ENCODE results near the gene SLC35C1.

DNA sequence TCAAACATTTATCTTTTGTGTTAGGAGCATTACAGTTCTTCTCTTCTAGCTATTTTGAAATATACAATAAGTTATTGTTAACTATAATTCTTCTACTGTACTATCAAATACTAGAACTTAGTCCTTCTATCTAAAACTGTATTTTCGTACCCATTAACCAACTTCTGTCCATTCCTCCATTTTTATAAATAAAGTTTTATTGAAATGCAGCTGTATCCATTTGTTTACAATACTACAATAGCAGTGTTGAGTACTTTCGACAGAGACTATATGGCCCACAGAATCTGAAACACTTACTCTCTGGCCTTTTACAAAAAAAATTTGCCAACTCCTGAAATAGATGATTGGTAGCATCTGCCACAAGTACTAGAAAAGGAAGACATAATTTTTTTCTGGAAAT is 4.7 kb upstream of the SLC35C1 start:
- TF ChIP-seq, protein P1, sequence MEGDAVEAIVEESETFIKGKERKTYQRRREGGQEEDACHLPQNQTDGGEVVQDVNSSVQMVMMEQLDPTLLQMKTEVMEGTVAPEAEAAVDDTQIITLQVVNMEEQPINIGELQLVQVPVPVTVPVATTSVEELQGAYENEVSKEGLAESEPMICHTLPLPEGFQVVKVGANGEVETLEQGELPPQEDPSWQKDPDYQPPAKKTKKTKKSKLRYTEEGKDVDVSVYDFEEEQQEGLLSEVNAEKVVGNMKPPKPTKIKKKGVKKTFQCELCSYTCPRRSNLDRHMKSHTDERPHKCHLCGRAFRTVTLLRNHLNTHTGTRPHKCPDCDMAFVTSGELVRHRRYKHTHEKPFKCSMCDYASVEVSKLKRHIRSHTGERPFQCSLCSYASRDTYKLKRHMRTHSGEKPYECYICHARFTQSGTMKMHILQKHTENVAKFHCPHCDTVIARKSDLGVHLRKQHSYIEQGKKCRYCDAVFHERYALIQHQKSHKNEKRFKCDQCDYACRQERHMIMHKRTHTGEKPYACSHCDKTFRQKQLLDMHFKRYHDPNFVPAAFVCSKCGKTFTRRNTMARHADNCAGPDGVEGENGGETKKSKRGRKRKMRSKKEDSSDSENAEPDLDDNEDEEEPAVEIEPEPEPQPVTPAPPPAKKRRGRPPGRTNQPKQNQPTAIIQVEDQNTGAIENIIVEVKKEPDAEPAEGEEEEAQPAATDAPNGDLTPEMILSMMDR (IDR thresholded peaks at IDR 0.05): no peak
- TF ChIP-seq POLR2A (IDR thresholded peaks at IDR 0.05) (no peak), POLR2AphosphoS5 (IDR thresholded peaks at IDR 0.05; ENCODE audit: insufficient read depth in 1 of 2, low read depth in 1 of 2) (no peak)
